ENCODE measurements around the gene CDC42BPA.

Gene CDC42BPA

DNA sequence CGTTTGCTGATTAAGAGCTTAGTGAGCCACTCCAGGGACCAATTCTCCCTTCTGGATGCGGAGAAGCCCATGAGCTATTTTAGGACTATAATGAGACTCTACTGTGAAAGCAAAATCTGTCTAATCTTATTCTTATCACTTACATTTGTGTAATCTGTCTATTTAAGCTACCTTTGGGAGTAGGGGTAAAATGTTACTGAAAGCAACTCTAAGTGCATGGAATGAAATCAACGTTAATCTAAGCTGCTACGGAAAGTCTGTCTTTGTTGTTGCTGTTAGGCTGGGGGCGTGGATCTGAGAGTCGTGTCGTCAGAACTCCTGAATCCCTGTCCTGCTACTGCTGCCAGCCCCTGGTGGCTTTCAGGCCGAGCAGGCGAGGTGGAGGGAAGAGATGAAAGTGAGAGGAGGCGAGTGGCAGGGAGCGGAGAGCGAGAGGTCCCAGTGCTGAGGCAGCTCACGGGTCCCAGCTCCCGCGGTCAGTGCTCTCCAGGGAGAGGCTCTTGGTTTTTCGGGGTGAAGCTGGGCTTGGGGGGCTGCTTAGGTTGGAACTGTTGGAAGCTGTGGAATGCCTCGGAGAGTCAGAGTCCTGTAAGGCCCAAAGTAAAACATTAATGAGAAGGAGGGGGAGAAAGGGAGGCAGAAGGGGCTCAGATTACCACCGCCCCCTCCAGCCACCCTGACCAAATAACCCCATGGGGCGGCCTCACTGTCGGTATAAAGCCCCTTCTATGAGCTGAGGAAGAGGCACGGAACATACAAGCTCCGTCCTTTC, 324.3 kb downstream of the CDC42BPA start:
- DNase-seq (ENCODE audit: low spot score), result no peak

- no peak for DNase-seq (ENCODE audit: low spot score)
Measured at GRCh38 chr1:226991920-226992319, 326.4 kb downstream of the CDC42BPA start.

- DNase-seq (ENCODE audit: low spot score), result no peak
Measured at GRCh38 chr1:226990133-226990716, 328.1 kb downstream of the CDC42BPA start.

DNA sequence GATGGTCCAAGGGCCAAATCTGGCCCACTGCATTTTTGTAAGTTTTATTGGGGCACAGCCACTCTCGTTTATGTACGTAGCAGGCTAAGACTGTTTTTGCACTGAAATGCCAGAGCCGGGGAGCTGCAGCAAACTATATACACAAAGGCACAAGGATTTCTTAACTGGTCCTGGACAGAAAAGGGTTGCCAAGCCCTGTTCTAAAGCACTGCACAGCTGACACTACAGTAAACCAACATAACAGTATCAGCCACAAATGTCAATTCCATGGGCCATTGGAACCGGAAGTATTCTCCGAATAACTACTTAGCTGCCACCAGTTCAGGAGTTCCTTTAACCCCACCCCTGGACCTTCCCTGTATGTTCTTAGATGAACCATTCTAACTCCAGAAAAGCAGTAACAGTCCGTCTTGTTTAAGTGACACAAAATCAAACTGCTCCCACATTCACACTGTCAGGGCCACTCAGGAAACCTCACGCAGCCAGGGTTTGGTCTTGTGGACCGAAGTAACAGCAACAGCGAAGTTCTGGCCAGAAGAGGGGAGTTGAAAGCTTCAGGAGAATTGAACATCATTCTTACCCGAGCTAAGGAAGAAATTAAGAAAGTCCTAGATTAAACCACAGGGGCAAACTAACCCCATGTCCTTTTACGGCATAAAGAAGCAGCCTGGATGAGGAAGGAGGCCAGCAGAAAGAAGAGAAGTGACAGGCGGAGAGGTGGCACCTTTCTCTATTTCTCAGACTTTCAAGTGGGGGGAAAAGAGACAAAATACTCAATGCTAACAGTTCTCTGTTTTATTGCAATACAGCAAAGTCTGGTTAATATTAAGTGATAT, 329.0 kb downstream of the CDC42BPA start:
- DNase-seq (ENCODE audit: low spot score), result no peak

DNA sequence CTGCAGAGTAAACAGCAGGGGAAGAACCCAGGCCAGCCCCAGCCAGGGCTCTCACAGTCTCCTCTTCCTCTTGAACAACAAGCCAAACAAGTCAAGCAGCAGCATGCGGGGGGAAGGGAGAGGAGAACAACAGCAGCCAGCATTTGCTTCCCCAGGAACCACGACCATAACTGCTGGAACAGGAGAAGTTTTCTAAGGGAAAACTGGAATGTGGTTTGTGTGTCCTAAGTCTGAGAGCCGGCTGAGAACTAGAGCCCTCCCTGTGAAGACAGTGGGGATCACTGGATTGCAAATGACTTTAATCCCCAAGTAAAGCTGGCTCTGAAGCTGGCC, 330.0 kb downstream of the CDC42BPA start:
- no peak for DNase-seq (ENCODE audit: low spot score)

- no peak for DNase-seq (ENCODE audit: low spot score)
Measured at GRCh38 chr1:226987623-226988333, 330.5 kb downstream of the CDC42BPA start.

- DNase-seq (ENCODE audit: low spot score), result no peak
Measured at GRCh38 chr1:226987179-226987536, 331.1 kb downstream of the CDC42BPA start.

DNA sequence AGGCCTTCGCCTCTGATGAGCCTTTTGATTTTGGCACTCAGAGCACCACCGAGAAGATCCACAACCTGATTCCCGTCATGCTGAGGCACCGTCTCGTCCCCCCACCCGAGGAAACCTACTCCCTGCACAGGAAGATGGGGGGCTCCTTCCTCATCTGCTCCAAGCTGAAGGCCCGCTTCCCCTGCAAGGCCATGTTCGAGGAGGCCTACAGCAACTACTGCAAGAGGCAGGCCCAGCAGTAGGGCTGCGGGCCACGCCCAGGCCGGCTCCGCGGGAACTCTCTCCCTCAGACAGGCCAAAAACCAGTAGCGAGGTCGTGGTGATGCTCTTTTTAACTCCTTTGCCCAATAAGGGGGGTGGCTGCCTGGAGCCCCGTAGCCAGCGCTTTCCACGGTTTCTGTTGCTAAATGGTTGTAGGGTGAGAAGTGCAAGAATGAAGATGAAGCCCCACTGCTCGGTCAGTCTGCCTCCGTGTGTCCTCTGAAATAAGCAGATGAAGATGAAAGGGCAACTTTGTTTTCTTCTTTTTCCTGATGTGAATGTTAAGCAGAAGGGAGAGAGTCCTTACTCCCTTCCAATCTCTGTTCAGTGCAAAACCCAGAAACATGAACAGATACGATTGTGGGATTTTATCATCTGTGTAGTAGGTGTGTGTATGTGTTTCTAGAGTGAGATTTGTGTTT, 331.7 kb downstream of the CDC42BPA start:
- DNase-seq (ENCODE audit: low spot score), result no peak

DNA sequence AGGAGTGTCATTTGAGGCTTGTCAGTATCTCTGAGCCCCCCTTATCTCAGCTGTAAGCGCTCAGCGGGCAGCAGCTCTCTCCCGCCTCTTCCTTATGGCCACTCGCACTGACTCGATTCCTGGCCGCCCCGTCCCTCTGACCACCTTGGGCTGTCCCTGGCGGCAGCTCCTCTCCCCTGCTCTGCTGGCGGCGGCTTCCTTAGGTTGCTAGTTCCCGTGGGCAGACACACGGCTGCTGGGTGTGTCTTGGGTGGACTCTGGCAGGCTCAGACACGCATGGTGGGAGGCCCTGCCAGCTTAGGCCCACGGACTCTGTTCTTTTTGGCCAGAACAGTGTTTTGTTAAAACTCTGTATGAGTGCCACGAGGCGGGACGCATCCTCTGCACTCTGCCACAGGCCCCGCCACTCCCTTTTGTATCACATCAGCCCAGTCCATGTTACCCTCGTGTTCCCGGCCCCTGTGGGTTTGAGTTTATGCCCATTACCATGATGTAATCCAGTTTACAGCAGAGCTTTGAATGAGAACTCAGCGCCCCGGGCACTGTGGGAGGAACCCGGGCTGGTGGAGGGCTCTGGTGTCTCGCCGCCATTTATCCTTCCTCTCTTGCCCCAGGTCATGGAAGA, 332.3 kb downstream of the CDC42BPA start:
- no peak for DNase-seq (ENCODE audit: low spot score)

DNA sequence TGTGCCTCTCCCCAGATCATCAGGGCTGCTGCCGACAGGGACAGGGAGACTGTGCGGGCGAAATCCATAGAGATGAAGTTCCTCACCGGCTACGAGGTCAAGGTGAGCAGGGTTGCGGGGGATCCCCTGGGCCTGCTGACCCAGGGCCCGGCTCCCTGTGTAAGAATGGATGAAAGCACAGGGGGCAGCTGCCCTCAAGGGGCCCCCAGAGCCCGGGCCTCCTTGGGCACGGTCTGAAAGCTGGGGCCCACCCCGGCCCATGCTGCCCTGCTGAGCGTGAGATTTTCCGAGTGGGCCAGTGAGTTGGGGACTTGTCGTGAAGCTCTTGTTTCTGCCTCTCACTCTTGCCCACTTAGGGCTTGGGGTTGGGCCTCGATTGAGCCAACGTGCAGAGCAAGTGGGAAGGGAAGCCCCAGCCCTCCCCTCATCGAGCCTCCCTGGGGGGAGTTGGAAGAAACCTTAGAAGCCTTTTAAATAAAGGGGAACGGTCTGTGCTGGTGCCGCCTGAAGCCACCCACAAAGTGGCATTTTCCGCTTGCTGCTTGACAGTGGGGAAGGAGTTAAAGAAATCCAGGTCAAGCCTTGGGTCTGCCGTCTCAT, 333.0 kb downstream of the CDC42BPA start:
- no peak for DNase-seq (ENCODE audit: low spot score)

- DNase-seq (ENCODE audit: low spot score), result no peak
Measured at GRCh38 chr1:226984521-226985238, 333.6 kb downstream of the CDC42BPA start.

DNA sequence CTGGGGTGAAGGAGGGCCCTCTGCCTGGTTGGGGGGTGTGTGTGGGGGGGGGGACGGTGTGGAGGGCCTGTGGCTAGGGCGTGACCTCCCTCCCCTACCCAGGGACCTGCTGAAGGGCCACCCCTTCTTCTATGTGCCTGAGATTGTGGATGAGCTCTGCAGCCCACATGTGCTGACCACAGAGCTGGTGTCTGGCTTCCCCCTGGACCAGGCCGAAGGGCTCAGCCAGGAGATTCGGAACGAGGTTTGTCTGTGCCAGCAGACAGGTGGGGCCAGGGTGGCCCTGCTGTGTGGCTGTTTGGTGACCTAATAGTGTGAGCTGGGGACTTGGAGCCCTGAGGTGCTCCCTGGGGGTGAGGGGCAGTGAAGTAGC, 334.3 kb downstream of the CDC42BPA start:
- no peak for DNase-seq (ENCODE audit: low spot score)

- DNase-seq (ENCODE audit: low spot score), result no peak
Measured at GRCh38 chr1:226983247-226983991, 334.9 kb downstream of the CDC42BPA start.

GRCh38 chr1:226982451-226983177, 335.7 kb downstream of the CDC42BPA start:
- no peak for DNase-seq (ENCODE audit: low spot score)

DNA sequence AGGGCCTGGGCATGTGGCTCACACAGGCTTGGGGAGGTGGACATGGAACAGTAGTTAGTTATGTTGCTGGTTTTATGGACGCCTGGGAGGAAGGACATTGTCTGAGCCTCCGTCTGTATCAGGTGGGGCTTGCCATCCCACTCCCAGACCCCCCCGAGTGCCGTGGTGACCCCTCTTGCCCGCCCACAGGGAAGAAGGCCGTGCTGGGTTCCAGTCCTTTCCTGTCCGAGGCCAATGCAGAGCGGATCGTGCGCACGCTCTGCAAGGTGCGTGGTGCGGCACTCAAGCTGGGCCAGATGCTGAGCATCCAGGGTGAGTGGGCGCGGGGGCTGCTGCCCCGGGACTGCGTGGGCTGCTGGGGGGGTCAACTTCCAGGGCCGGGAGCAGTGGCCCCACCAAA, 336.5 kb downstream of the CDC42BPA start:
- DNase-seq (ENCODE audit: low spot score), result no peak

- no peak for DNase-seq (ENCODE audit: low spot score)
Measured at GRCh38 chr1:226981386-226981817, 336.9 kb downstream of the CDC42BPA start.

DNA sequence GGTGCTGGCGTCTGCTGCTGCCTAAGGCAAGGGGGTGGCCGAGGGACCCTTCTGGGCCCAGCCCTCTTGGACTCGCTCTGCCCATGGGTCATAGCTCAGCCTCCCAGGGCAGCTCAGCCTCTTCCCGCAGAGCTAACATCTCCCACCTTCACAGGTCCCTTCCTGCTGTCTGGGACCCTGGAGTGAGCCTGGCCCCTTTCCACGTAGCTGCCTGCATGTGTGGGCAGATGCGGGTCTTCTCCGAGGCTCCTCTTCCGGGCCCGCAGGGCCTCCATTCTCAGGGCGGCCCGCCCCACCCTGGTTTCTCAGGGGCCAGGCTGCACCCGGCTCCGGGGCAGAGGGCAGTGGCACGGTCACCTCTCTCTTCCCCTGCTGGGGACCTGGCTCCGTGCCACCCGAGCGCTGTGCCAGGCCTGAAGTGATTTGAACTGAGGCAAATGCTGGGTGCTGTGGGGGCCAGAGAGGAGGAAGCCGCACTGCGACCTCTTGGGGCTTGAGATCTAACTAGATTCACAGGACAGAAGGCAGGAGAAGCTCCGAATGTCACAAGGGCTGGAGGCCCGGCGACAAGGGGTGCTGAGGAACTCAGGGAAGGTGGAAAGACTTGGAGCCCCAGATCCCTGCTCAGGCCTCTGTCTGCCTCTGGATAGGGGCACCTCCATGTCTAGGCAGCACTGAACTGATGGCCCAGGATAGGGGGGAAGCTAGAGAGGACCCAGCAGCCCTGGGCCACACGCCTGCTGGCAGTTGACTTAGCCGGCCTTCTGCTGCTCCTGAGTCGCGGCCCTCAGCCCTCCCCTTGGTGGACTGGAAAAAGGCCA, 337.5 kb downstream of the CDC42BPA start:
- DNase-seq (ENCODE audit: low spot score), result no peak

- DNase-seq (ENCODE audit: low spot score), result no peak
Measured at GRCh38 chr1:226980122-226980560, 338.2 kb downstream of the CDC42BPA start.

Data from RKO (cell line).